Frontal cortex (tissue), 4 donors: ENCODE results near the gene ETDC. TPM values are rescaled to one million over a fixed set of nuclear protein-coding genes. Genes with fewer than 3 reads are reported as not detected.
"Not testable (repeated sequence)": the region's sequence is repeated elsewhere in the genome, so short reads cannot be mapped to it uniquely, and the experiment has no call there.

Experiments
- DNase-seq, 2 donors: peaks; one replicate each; pipeline ENCODE4 v3.0.0; 2012; ENCODE audit warnings: low spot score in 2 of 2
- FAIRE-seq: peaks from 2 replicates; lab custom pipeline; 2012; peaks lifted over from hg19 to GRCh38; lab: Jason Lieb, UNC
- total RNA-seq: library from RNA; depleted of rRNA; stranded (reverse); fragments of >200 nt; gene quantifications from one replicate; pipeline ENCODE4 v1.2.3, GENCODE V29; 2014
- donor health status: control.
- donor health status: control.
- donor health status: control.

Gene ETDC
- total RNA-seq = not detected

DNA sequence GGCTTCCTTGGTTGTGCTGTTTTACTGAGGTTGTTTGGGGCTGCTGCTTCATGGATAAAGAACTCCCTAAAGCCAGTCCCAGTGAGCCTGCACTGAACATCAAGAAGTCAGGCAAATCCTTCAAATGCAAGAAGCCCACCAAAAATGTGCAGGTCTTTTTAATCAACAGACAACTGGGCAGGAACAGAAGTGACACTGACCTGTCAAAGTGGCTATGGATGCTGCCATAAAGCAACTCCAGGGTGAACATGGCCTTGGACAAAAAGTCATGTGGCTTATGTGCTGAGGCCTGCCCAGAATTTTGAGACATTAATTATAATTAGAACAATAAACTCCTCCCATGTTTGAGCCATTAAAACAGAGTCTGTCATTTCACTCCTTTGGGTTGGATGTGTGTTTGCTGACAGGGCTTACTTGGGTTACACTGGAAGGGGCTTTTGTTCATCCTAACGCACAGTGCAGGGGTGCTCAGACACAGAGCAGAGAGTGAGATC is at the start of gene ETDC:
Gene ETDC, plus strand, starts transcription at position 51 of the 494 bp plus-strand sequence. Its CDS starts 0 bp downstream, at position 51.
- FAIRE-seq (no peak), DNase-seq (no peak)

DNA sequence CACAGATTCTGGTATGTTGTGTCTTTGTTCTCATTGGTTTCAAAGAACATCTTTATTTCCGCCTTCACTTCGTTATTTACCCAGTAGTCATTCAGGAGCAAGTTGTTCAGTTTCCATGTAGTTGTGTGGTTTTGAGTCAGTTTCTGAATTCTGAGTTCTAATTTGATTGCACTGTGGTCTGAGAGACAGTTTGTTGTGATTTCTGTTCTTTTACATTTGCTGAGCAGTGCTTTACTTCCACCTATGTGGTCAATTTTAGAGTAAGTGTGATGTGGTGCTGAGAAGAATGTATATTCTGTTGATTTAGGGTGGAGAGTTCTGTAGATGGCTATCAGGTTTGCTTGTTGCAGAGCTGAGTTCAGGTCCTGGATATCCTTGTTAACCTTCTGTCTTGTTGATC is 48.3 kb upstream of the ETDC start:
- FAIRE-seq, DNase-seq: not testable (repeated sequence)

DNA sequence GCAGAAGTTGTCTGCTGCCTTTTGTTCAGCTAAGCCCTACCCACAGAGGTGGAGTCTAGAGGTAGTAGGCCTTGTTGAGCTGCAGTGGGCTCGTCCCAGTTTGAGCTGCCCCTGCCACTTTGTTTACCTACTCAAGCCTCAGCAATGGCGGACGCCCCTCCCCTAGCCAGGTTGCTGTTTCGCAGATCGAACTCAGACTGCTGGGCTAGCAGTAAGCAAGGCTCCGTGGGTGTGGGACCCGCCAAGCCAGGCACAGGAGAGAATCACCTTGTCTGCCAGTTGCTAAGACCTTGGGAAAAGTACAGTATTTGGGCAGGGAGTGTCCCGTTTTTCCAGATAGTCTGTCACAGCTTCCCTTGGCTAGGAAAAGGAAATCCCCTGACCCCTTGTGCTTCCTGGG is 45.9 kb upstream of the ETDC start:
- not testable (repeated sequence) for FAIRE-seq, DNase-seq

- FAIRE-seq (no peak), DNase-seq (no peak)
These were observed 45.1 kb upstream of the ETDC start for GRCh38 chrX:135264206-135264605.

DNA sequence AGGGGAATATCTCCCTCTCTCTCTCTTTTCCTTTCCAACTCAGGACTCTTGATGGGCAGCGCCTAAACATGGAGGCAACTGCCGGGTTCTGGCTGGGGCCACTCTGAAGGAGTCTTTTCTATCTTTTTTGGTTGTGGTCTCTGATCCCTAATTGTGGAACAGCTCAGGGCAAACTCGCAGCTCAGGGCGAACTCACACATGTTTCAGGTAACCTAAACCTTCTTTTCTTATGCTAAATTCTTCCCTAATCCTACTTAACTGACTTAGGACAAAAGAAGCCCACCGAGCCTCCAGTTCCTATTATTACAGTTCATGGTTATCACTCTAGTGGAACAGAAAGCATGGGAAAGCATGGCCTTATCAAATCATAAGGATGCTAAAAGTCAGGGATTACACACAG is 36.1 kb upstream of the ETDC start:
- no peak for FAIRE-seq
- no peak for DNase-seq

DNA sequence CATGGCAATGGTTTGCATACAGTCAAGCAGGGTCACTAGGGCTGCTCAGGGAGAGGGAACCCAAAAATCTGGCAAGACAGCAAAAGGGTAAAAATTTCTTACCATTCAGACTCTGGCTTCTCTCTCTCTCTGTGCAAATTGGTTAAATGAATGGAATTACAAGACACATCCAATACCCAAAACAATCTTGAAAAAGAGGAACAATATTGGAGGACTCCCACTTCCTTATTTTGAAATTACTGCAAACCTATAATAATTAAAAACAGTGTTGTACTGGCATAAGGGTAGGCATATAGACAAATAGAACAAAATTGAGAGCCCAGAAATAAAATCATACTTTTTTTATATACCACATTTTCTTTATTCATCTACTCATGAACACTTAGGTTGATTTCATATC is 33.3 kb upstream of the ETDC start:
- DNase-seq = no peak
- no peak for FAIRE-seq

- no peak for DNase-seq
- FAIRE-seq = no peak
These were observed 21.9 kb upstream of the ETDC start for GRCh38 chrX:135287266-135287823.

DNA sequence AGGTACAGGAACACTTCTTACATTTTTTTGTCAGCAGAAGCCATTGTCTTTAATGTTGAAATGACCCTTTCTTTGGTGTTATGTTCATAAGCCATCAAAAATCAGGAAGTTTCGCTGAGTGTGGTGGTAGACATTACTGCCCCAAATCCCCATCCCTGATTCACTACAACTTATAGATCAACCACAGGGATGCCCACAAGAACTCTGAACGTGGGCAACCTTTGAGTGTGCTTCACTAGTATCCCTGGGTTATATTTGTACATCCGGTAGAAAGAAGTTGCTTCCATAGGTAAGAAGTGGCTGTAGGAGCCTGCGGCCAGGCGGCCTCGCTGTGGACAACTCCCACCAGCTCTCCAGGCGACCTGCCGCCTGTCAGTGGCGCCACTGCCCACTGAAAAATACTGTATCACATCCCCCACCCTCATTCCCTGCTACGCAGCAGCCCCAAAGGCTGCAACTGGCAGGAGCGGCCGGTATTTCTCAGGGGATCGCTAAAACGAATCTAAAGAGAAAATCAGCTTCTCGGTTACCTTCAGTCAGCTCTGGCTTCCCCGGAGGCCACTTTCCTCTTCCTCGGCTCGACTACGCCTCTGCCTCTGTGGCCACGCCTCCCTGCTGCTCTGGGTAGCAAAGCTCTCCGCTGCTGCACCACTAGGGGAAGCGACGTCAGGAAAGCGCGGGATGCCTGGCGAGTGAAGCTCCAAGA is 13.9 kb upstream of the ETDC start:
- no peak for FAIRE-seq
- peak in 1 of 2 donors; percentile 18 for DNase-seq

GRCh38 chrX:135295944-135296305 is 13.4 kb upstream of the ETDC start:
- no peak for DNase-seq
- FAIRE-seq = no peak

GRCh38 chrX:135302269-135302873 is 6.9 kb upstream of the ETDC start:
- DNase-seq (no peak), FAIRE-seq (no peak)

DNA sequence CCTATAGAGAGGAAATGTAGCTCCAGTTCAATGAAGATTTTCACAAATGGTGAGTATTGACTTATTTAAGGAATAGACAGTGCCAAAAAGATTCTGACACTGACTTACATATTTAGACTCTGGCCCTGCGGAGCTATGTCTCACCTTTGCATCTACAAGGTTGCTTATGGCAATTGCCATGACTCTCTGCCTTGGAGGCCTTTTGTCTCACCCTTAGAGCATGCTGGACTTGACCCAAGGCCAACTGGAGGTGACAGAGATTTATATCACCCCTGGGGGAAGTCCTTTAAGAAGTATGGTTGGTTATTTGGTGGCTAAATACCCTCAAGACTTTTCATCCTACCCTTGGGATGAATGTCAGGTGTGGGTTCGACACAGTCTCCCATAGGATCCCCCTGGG is 4.5 kb upstream of the ETDC start:
- no peak for FAIRE-seq
- DNase-seq = no peak

GRCh38 chrX:135307171-135307570 is 2.1 kb upstream of the ETDC start:
- no peak for FAIRE-seq

DNA sequence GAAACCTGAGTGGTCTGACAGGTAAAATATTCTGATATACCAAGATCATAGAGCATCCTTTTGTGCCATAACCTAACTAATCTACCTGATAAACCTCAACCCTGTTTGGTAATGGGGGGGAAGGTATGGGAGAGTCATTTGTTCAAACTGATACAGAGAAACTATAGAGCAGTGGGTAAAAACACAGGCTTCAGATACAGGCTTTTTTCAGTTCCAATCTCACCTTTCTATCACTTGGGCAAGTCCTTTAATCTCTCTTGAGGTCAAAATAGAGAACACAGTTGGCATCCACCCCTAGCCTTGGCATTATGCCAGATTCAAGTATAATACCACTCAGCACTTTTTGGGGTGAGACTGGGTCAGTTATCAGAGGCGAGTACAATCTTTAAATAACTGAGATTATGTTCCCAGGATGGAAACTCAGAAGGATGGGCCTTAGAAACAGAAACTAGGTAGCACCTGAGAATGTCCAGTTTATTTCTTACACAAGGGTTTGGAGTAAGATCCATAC is 880 bp upstream of the ETDC start:
- FAIRE-seq (no peak), DNase-seq (no peak)

More at GRCh38 chrX:135307171-135307570, 2.1 kb upstream of the ETDC start:
- DNase-seq = no peak

DNA sequence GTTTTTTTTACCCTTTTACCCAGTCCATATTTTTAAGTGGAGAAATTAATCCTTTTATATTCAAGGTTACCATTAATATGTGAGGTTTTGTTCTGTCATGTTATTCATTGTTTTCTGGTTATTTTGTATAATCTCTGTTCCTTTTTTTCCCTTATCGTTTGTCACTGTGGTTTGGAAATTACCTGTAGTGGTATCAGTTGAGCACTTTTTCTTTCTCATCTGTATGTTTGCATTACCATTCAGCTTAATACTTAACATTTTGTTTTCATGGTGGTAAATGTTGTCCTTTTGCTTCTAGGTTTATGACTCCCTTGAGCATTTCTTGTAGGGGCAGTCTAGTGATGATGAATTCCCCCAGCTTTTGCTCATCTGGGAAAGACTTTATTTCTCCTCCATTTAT is 6.6 kb downstream of the ETDC start:
- DNase-seq = no peak
- FAIRE-seq = no peak

DNA sequence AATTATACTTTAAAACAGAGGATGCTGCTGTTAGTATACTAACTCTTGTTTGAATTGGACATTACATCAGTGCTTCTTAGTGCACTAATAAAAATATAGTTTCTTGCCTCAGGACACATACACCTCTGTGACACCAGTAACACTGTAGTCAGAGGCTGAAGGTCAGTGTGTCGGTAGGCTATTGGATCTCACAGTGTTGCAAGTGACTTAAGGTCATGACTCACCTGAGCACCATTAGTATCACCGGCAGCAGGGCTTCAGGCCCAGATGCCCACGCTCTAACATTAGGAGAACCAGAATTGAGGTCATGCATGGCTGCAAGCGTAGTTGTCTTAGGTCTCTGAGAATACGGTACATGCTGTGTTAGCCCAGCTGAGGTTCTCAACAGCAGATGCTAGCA is 15.2 kb downstream of the ETDC start:
- FAIRE-seq = no peak
- no peak for DNase-seq

DNA sequence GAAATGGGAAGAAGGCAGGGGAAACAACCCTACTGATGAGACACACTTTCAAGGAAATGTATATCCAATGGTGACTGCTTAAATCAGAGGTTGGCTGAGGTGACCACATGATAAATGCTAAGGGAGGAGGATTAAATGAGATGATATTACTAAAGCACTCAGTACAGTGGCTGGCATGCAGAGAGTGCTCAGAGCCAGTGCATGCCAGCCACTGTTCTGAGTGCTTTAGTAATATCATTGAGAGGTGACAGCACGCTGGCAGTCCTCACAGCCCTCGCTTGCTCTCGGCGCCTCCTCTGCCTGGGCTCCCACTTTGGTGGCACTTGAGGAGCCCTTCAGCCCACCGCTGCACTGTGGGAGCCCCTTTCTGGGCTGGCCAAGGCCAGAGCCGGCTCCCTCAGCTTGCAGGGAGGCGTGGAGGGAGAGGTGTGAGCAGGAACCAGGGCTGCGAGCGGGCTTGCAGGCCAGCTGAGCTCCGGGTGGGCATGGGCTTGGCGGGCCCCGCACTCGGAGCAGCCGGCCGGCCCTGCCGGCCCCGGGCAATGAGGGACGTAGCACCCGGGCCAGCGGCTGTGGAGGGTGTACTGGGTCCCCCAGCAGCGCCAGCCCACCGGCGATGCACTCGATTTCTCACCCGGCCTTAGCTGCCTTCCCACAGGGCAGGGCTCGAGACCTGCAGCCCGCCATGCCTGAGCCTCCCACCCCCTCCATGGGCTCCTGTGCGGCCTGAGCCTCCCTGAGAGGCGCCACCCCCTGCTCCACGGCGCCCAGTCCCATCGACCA is 15.9 kb downstream of the ETDC start:
- FAIRE-seq = not testable (repeated sequence)

GRCh38 chrX:135327299-135327698 is 18.0 kb downstream of the ETDC start:
- no peak for FAIRE-seq
- DNase-seq = no peak

More for the DNA sequence above, 15.9 kb downstream of the ETDC start:
- DNase-seq = not testable (repeated sequence)

DNA sequence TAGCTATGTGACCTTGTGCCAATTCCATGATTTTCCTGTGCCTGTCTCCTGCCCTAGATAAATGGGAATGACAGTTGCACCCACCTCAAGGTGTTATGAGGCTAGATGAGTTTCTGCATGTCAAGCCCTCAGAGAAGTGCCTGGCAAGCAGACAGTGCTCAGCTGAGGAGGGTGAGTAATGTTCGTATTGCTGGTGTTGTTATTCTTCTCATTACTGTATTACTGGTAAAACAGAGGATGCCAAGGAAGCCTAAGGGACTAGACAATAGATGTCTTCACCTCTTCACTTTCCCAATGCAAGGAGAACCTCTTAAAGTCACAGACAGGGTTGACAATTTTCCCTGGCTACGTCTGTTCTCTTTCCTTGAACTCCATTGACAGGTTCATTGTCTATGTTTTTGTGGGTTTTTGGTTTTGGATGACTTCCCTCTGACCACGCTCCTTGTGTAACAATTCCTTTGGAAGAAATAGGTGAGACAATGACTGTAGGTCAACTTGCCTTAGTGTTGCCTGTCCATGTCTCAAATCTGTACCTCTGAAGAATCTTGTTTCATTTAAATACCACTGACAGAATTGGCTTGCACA is 19.2 kb downstream of the ETDC start:
- DNase-seq = no peak
- FAIRE-seq = no peak

DNA sequence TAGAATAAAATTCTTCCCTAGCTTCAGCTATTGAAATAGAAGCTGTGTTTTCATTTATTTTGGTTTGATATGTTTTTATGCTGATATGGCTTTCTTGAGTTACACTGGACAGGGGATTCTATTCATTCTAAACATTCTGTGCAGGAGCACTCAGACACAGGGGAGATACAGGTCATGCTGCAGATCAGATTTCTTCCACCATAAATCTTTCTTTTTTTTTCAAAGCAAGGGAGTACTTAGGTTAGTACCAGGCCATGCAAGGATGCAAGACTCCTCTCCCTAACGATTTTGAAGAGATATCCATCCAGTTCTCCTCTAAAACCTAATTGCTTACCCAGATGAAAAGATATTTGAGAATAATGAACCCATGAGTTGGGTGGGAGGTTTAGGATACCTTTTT is 21.4 kb downstream of the ETDC start:
- FAIRE-seq (no peak), DNase-seq (no peak)

GRCh38 chrX:135331525-135331924 is 22.2 kb downstream of the ETDC start:
- no peak for DNase-seq
- no peak for FAIRE-seq
